ENCODE data around the gene FXYD6.

Gene FXYD6

GRCh38 chr11:117794135-117794534 is 82.3 kb downstream of the FXYD6 start:
- DNase-seq (ENCODE audit: low read depth in 2 of 2) = no peak

GRCh38 chr11:117793583-117793982 is 82.9 kb downstream of the FXYD6 start:
- no peak for DNase-seq (ENCODE audit: low read depth in 2 of 2)

DNA sequence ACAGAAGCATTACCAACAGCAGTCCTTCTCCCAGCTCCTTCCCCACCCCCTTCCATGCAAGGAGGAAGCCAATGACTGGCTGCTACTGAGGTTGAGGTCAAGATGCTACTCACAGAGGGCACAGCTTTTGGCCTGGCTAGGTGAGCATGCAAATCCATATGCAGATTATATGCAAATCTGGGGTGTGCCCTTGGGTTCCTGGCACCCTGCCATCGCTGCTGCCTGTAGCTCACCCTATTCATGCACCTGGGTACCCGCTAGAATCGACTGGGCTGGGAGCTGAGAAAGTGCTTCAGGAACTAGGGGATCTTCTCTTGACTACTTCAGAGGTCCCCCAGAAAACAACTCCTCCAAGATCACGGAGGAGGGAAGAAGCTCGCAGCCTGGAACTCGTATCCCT is 83.5 kb downstream of the FXYD6 start:
- no peak for DNase-seq (ENCODE audit: low read depth in 2 of 2)

- no peak for DNase-seq (ENCODE audit: low read depth in 2 of 2)
These were observed 84.2 kb downstream of the FXYD6 start for GRCh38 chr11:117792241-117792640.

DNA sequence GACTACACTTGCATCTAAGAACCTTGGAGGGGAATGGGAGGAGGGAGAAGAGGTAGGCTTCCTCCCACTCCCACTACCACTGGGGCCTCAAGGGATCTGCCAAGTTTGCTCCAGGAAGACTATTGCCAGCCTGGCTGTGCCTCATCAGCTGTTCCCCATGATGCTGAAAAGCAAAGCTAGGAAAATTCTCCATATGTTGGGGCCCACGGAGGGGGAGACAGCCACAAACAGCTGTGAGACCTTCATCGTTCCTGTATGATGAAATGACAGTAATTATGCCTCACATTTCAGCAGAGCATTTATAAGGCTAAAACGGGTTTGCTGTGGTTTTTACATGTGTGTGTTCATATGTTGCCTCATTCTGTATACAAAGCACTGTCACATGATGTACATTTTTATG is 86.2 kb downstream of the FXYD6 start:
- DNase-seq (ENCODE audit: low read depth in 2 of 2) = no peak

DNA sequence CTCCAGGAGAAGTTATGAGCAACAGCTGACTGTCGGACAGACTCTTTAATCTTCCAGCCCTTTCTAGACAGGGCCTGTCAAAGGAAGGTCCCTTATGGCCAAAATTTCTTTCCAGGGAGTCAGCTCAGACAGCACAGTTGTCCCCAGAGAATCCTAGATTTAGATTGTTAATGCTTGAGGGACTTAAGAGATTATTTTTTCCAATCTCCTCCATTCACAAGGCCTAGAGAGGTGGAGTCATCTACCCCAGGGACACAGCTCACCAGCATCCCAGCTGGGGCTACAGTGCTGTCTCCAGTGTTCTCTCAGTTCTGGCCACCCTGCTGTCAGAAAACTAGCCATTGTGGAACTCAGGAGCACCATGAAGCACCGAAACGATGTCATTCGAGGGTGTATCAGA is 87.2 kb downstream of the FXYD6 start:
- no peak for DNase-seq (ENCODE audit: low read depth in 2 of 2)

Data from stimulated activated CD4-positive, alpha-beta T cell treated with anti-CD3 and anti-CD28 coated beads, Interleukin-15, amount 100 ng/mL, for 48 hours (primary cell).